Fibroblast of villous mesenchyme (primary cell): ENCODE data around the gene ANKRD52. TPM values are rescaled to one million over a fixed set of nuclear protein-coding genes. Genes with fewer than 3 reads are reported as not detected.

ENCODE experiments used
- DNase-seq: peaks from one replicate; pipeline ENCODE4 v3.0.0-alpha.2; 2010; ENCODE audit warnings: low read depth
- H3K4me3 ChIP-seq: 2 replicates; pipeline ENCODE4 v1.5.1; 2011; ENCODE audit warnings: low read depth, mild to moderate bottlenecking, low read length
- total RNA-seq: library from RNA; depleted of rRNA; stranded (reverse); fragments of >200 nt; gene quantifications from 2 replicates; pipeline ENCODE4 v1.2.3, GENCODE V29; 2012
- TF ChIP-seq, protein P1 (sequence below): IDR thresholded peaks from 2 replicates; pipeline ENCODE4 v1.5.1; 2012; ENCODE audit warnings: low read depth, mild to moderate bottlenecking, low read length; ENCODE audit not compliant: insufficient read depth

Gene ANKRD52
- total RNA-seq, 1 donor = 25.9 TPM

- no peak for DNase-seq
- TF ChIP-seq, protein P1, sequence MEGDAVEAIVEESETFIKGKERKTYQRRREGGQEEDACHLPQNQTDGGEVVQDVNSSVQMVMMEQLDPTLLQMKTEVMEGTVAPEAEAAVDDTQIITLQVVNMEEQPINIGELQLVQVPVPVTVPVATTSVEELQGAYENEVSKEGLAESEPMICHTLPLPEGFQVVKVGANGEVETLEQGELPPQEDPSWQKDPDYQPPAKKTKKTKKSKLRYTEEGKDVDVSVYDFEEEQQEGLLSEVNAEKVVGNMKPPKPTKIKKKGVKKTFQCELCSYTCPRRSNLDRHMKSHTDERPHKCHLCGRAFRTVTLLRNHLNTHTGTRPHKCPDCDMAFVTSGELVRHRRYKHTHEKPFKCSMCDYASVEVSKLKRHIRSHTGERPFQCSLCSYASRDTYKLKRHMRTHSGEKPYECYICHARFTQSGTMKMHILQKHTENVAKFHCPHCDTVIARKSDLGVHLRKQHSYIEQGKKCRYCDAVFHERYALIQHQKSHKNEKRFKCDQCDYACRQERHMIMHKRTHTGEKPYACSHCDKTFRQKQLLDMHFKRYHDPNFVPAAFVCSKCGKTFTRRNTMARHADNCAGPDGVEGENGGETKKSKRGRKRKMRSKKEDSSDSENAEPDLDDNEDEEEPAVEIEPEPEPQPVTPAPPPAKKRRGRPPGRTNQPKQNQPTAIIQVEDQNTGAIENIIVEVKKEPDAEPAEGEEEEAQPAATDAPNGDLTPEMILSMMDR = no peak
- peak overlapping the region; percentile 24 for H3K4me3 ChIP-seq
These were observed 34.5 kb downstream of the ANKRD52 start for GRCh38 chr12:56223571-56224101.

DNA sequence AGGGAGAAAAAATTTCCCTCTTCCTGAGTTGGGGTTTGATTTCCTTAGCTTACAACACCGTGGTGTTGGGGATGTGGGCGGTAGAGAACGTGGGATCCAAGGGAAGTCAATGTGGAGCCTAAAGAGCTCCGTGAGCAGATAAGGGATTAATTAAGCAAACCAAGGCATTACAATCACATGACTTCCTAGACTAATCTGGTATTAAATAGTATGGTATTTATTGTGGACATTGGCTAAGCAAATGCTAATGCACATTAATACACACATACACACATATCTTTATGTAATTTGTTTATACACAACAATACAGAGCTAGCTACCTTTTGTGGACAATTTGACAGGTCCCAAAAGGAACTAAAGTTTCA lies 35.7 kb downstream of the ANKRD52 start:
- TF ChIP-seq, protein P1 = no peak
- DNase-seq = no peak

DNA sequence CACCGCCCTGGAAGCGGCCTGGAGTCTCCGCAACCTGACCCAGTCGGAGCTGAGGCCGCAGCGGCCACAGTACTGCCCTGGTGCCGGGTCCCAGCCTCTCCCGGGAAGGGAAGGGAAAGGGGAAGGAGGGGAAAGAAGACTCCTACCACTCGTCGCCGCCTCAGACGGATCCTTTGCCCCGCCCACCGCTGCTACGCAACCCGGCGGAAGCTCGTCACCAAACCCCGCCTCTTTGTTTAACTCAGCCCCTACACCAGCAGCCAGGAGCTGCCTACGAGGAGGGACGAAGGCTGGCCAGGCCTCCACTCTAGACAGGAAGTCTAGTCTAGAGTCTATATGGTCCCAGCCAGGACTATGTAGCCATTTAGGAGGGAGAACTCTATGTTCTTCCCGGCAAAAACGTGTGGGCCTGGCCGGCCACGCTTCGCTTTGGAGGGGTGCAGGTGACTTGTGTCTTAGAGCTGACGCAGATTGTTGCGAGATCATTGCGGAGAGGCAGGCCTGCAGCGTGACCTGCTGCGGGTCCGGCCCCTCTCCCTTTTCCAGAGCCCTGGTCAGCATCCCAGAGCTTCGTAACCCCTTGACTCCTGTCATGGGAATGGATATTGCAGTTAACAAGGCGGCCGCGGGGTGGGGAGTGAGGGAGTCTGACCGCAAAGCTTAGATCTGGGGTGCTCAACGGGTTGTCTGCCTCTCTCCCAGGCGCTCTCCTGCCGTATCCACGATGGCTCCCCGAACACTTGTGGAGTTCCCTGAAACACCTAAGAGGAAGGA lies 36.2 kb downstream of the ANKRD52 start, which contains the start of gene RNF41:
RNF41 (minus strand) TSS at position 166 of the 774 bp plus-strand sequence. CDS start 7,875 bp downstream, outside the sequence.
- peak; percentile 99 for DNase-seq
- TF ChIP-seq, protein P1 = no peak
- H3K4me3 ChIP-seq = peak within 1 kb of the TSS; percentile 88

More for the DNA sequence above, 35.7 kb downstream of the ANKRD52 start:
- H3K4me3 ChIP-seq = peak overlapping the region; percentile 88

GRCh38 chr12:56221232-56221756 lies 36.9 kb downstream of the ANKRD52 start:
- TF ChIP-seq, protein P1 = no peak
- peak; percentile 66 for DNase-seq

GRCh38 chr12:56220611-56221231 lies 37.5 kb downstream of the ANKRD52 start:
- peak overlapping the region; percentile 88 for H3K4me3 ChIP-seq
- TF ChIP-seq, protein P1 = no peak
- DNase-seq = peak; percentile 65

More at GRCh38 chr12:56221232-56221756, 36.9 kb downstream of the ANKRD52 start:
- peak overlapping the region; percentile 88 for H3K4me3 ChIP-seq

DNA sequence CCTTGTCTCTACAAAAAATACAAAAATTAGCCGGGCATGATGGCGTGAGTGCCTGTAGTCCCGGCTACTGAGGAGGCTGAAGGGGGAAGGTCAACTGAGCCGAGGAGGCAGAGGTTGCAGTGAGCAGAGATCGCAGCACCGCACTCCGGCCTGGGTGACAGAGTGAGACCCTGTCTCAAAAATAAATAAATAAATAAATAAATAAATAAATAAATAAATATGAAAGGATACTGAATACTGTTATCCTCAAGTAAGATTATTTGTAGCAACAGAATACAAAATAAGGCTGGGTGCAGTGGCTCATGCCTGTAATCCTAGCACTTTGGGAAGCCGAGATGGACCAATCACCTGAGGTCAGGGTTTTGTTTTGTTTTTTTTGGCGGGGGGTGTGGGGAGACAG lies 38.3 kb downstream of the ANKRD52 start:
- no peak for DNase-seq
- TF ChIP-seq, protein P1 = no peak
- H3K4me3 ChIP-seq = peak overlapping the region; percentile 88
